Breast epithelium (tissue), 4 donors: ENCODE results near the gene FCSK. TPM values are rescaled to one million over a fixed set of nuclear protein-coding genes. Genes with fewer than 3 reads are reported as not detected.

Experiments used
- DNase-seq, 2 donors: peaks; one replicate each; pipeline ENCODE4 v3.0.0-alpha.2; 2019; ENCODE audit warnings: low spot score in 2 of 2
- H3K27ac ChIP-seq, 2 donors: fragments of 200-600 bp; sonication (generic) in 1 of 2; one replicate each; pipeline ENCODE4 v1.5.1; 2016 to 2019; ENCODE audit warnings: mild to moderate bottlenecking in 1 of 2
- H3K27me3 ChIP-seq, 2 donors: fragments of 200-600 bp; sonication (generic) in 1 of 2; one replicate each; pipeline versions ENCODE4 v1.5.1 to v1.6.0; 2017 to 2019; ENCODE audit warnings: control low read depth in 1 of 2, mild to moderate bottlenecking in 1 of 2
- H3K36me3 ChIP-seq: fragments of 200-600 bp; one replicate; pipeline ENCODE4 v1.5.1; 2019
- H3K4me1 ChIP-seq, 2 donors: fragments of 200-600 bp; sonication (generic); one replicate each; pipeline ENCODE4 v1.5.1; 2016 to 2019; ENCODE audit warnings: control low read depth in 1 of 2
- H3K4me3 ChIP-seq, 3 donors: fragments of 200-600 bp; sonication (generic); 1 replicate in 2 of 3; 2 replicates in 1 of 3; pipeline ENCODE4 v1.5.1; 2016 to 2019; ENCODE audit warnings: mild to moderate bottlenecking in 3 of 3, moderate library complexity in 2 of 3
- H3K9me3 ChIP-seq, 2 donors: fragments of 200-600 bp; sonication (generic) in 1 of 2; one replicate each; pipeline ENCODE4 v1.5.1; 2016 to 2019; ENCODE audit warnings: control low read depth in 1 of 2
- CTCF ChIP-seq, 3 donors: fragments of 450-650 bp; IDR thresholded peaks; one replicate each; pipeline ENCODE4 v1.5.1; 2016 to 2017; ENCODE audit warnings: antibody characterized with exemption in 3 of 3, mild to moderate bottlenecking in 3 of 3, moderate library complexity in 3 of 3
- POLR2A ChIP-seq: fragments of 450-650 bp; IDR thresholded peaks from one replicate; pipeline ENCODE4 v1.6.1; 2016; ENCODE audit warnings: antibody characterized with exemption, mild to moderate bottlenecking, moderate library complexity
- POLR2AphosphoS5 ChIP-seq, 3 donors: sonication (generic); formaldehyde crosslinking; IDR thresholded peaks; one replicate each; pipeline ENCODE4 v1.6.1; 2017; ENCODE audit warnings: antibody characterized with exemption in 3 of 3
- intact Hi-C: fragments of 100-400 bp; cut with DNase I; formaldehyde crosslinking; loops from one replicate; pipeline ENCODE4 v1.15.1; 2023; ENCODE audit warnings: low total_unique reads
- total RNA-seq, 3 donors: library from RNA; depleted of rRNA; stranded (reverse); fragments of >200 nt; gene quantifications; one replicate each; pipeline ENCODE4 v1.1.0, GENCODE V29; 2016

The FCSK gene
- total RNA-seq, 3 donors from 2014 or later, result 10.7 to 27.8 (median 18.0) TPM

- TF ChIP-seq POLR2AphosphoS5 (IDR thresholded peaks at IDR 0.05), result no peak
- no peaks in the 10 kb centered on the region for H3K4me1 ChIP-seq
- intact Hi-C loops, result no loop called here
- no peak for DNase-seq
- H3K9me3 ChIP-seq, result no peaks in the 10 kb centered on the region
- H3K27ac ChIP-seq, result no peak overlapping the region
- H3K36me3 ChIP-seq, result no peaks in the 10 kb centered on the region
- H3K4me3 ChIP-seq, result no peak overlapping the region
- no peaks in the 10 kb centered on the region for H3K27me3 ChIP-seq
These were observed 37.4 kb upstream of the FCSK start for GRCh38 chr16:70416748-70417616.

GRCh38 chr16:70417661-70418060 lies 36.7 kb upstream of the FCSK start:
- DNase-seq, result no peak
- no peaks in the 10 kb centered on the region for H3K9me3 ChIP-seq
- H3K27me3 ChIP-seq, result no peaks in the 10 kb centered on the region
- TF ChIP-seq POLR2A (no peak), CTCF (IDR thresholded peaks at IDR 0.05) (no peak), POLR2AphosphoS5 (IDR thresholded peaks at IDR 0.05) (no peak)
- intact Hi-C loops, result no loop called here
- no peak overlapping the region for H3K4me3 ChIP-seq
- H3K4me1 ChIP-seq, result no peaks in the 10 kb centered on the region
- no peak overlapping the region for H3K27ac ChIP-seq
- no peaks in the 10 kb centered on the region for H3K36me3 ChIP-seq

- H3K4me1 ChIP-seq, result no peaks in the 10 kb centered on the region
- H3K27ac ChIP-seq, result no peak overlapping the region
- TF ChIP-seq CTCF (IDR thresholded peaks at IDR 0.05) (no peak), POLR2AphosphoS5 (IDR thresholded peaks at IDR 0.05) (no peak), POLR2A (no peak)
- H3K9me3 ChIP-seq, result no peaks in the 10 kb centered on the region
- H3K4me3 ChIP-seq, result no peak overlapping the region
- no peaks in the 10 kb centered on the region for H3K36me3 ChIP-seq
- no peak for DNase-seq
- no peaks in the 10 kb centered on the region for H3K27me3 ChIP-seq
- intact Hi-C loops, result no loop called here
These were observed 36.0 kb upstream of the FCSK start for GRCh38 chr16:70418274-70418992.

- H3K4me1 ChIP-seq, result no peaks in the 10 kb centered on the region
- no peaks in the 10 kb centered on the region for H3K9me3 ChIP-seq
- no peak for TF ChIP-seq POLR2A
- TF ChIP-seq POLR2AphosphoS5 (IDR thresholded peaks at IDR 0.05), result no peak
- TF ChIP-seq CTCF (IDR thresholded peaks at IDR 0.05), result no peak
- H3K4me3 ChIP-seq, result no peak overlapping the region
- intact Hi-C loops, result no loop called here
- H3K27ac ChIP-seq, result no peak overlapping the region
- DNase-seq, result no peak
- no peaks in the 10 kb centered on the region for H3K27me3 ChIP-seq
- no peaks in the 10 kb centered on the region for H3K36me3 ChIP-seq
These were observed 35.4 kb upstream of the FCSK start for GRCh38 chr16:70418993-70419318.

GRCh38 chr16:70419384-70420327 lies 34.7 kb upstream of the FCSK start:
- Histone ChIP-seq H3K27me3 (no peaks in the 10 kb centered on the region), H3K4me3 (no peak overlapping the region), H3K9me3 (no peaks in the 10 kb centered on the region), H3K27ac (no peak overlapping the region), H3K4me1 (no peaks in the 10 kb centered on the region), H3K36me3 (no peaks in the 10 kb centered on the region)
- intact Hi-C loops, result no loop called here
- DNase-seq, result no peak
- TF ChIP-seq CTCF (IDR thresholded peaks at IDR 0.05) (no peak), POLR2A (no peak), POLR2AphosphoS5 (IDR thresholded peaks at IDR 0.05) (no peak)
